Right forelimb (tissue), 1 donor: ENCODE results near the gene LGR4.

Experiments
- DNase-seq: peaks from one replicate; pipeline ENCODE4 v3.0.0-alpha.2; 2018

Gene LGR4

GRCh38 chr11:27482793-27483192 lies 10.2 kb upstream of the LGR4 start:
- DNase-seq = no peak

- DNase-seq = no peak
Observed at GRCh38 chr11:27481992-27482391, 9.4 kb upstream of the LGR4 start.

GRCh38 chr11:27477831-27478230 lies 5.2 kb upstream of the LGR4 start:
- DNase-seq = no peak

- no peak for DNase-seq
Observed at GRCh38 chr11:27477243-27477642, 4.7 kb upstream of the LGR4 start.

- no peak for DNase-seq
Observed at GRCh38 chr11:27475622-27476021, 3.0 kb upstream of the LGR4 start.

GRCh38 chr11:27473017-27473406 lies 422 bp upstream of the LGR4 start:
- DNase-seq = no peak

GRCh38 chr11:27471589-27472397 lies 797 bp downstream of the LGR4 start:
- peak; percentile 69 for DNase-seq

- no peak for DNase-seq
Observed at GRCh38 chr11:27470826-27471588, 1.6 kb downstream of the LGR4 start.

GRCh38 chr11:27470166-27470565 lies 2.4 kb downstream of the LGR4 start:
- no peak for DNase-seq

GRCh38 chr11:27468995-27469695 lies 3.4 kb downstream of the LGR4 start:
- DNase-seq = no peak

GRCh38 chr11:27468209-27468994 lies 4.2 kb downstream of the LGR4 start:
- DNase-seq = no peak

- DNase-seq = no peak
Observed at GRCh38 chr11:27467181-27467913, 5.2 kb downstream of the LGR4 start.

- no peak for DNase-seq
Observed at GRCh38 chr11:27466363-27466762, 6.2 kb downstream of the LGR4 start.

- DNase-seq = no peak
Observed at GRCh38 chr11:27465629-27466028, 7.0 kb downstream of the LGR4 start.

GRCh38 chr11:27464909-27465308 lies 7.7 kb downstream of the LGR4 start:
- no peak for DNase-seq

GRCh38 chr11:27464289-27464696 lies 8.3 kb downstream of the LGR4 start:
- no peak for DNase-seq

GRCh38 chr11:27462543-27462942 lies 10.0 kb downstream of the LGR4 start:
- DNase-seq = no peak

- DNase-seq = no peak
Observed at GRCh38 chr11:27460158-27460978, 12.2 kb downstream of the LGR4 start.

- DNase-seq = no peak
Observed at GRCh38 chr11:27459191-27459590, 13.4 kb downstream of the LGR4 start.

GRCh38 chr11:27458182-27458581 lies 14.4 kb downstream of the LGR4 start:
- DNase-seq = no peak

- DNase-seq = no peak
Observed at GRCh38 chr11:27456795-27457329, 15.7 kb downstream of the LGR4 start.
